Inferior parietal cortex (tissue), 1 donor: ENCODE results near the gene TYW1B.
A peak's percentile ranks its signal among the peaks of the same experiment; 100 is the strongest.
"Not testable (repeated sequence)": the region's sequence is repeated elsewhere in the genome, so short reads cannot be mapped to it uniquely, and the experiment has no call there.

Source experiments
- DNase-seq: peaks from one replicate; pipeline ENCODE4 v3.0.0-alpha.2; 2016; ENCODE audit errors: extremely low spot score

Gene TYW1B

GRCh38 chr7:72816370-72817157 is 11.4 kb downstream of the TYW1B start:
- DNase-seq, result not testable (repeated sequence)

- not testable (repeated sequence) for DNase-seq
Measured at GRCh38 chr7:72810437-72810836, 17.6 kb downstream of the TYW1B start.

GRCh38 chr7:72808511-72808910 is 19.5 kb downstream of the TYW1B start:
- DNase-seq, result not testable (repeated sequence)

- not testable (repeated sequence) for DNase-seq
Measured at GRCh38 chr7:72806851-72807250, 21.1 kb downstream of the TYW1B start.

- DNase-seq, result peak; percentile 77
Measured at GRCh38 chr7:72805526-72806494, 22.2 kb downstream of the TYW1B start.

- not testable (repeated sequence) for DNase-seq
Measured at GRCh38 chr7:72803778-72804177, 24.2 kb downstream of the TYW1B start.

- not testable (repeated sequence) for DNase-seq
Measured at GRCh38 chr7:72801564-72801963, 26.4 kb downstream of the TYW1B start.

- not testable (repeated sequence) for DNase-seq
Measured at GRCh38 chr7:72795401-72795800, 32.6 kb downstream of the TYW1B start.

GRCh38 chr7:72793791-72794190 is 34.2 kb downstream of the TYW1B start:
- DNase-seq, result no peak

- DNase-seq, result not testable (repeated sequence)
Measured at GRCh38 chr7:72790698-72791060, 37.3 kb downstream of the TYW1B start.

- peak; percentile 9 for DNase-seq
Measured at GRCh38 chr7:72790048-72790697, 37.8 kb downstream of the TYW1B start.

GRCh38 chr7:72785166-72785955 is 42.6 kb downstream of the TYW1B start:
- DNase-seq, result no peak

- peak; percentile 39 for DNase-seq
Measured at GRCh38 chr7:72783601-72784370, 44.2 kb downstream of the TYW1B start.

GRCh38 chr7:72781631-72782030 is 46.4 kb downstream of the TYW1B start:
- no peak for DNase-seq

- DNase-seq, result no peak
Measured at GRCh38 chr7:72781161-72781560, 46.8 kb downstream of the TYW1B start.

GRCh38 chr7:72780289-72780894 is 47.6 kb downstream of the TYW1B start:
- DNase-seq, result not testable (repeated sequence)

GRCh38 chr7:72777167-72777566 is 50.8 kb downstream of the TYW1B start:
- not testable (repeated sequence) for DNase-seq

GRCh38 chr7:72772627-72773026 is 55.4 kb downstream of the TYW1B start:
- DNase-seq, result not testable (repeated sequence)

- not testable (repeated sequence) for DNase-seq
Measured at GRCh38 chr7:72766994-72767393, 61.0 kb downstream of the TYW1B start.

- no peak for DNase-seq
Measured at GRCh38 chr7:72760602-72761001, 67.4 kb downstream of the TYW1B start.
